Gastrocnemius medialis (tissue), 4 donors: ENCODE data around the gene SLCO3A1. TPM values are rescaled to one million over a fixed set of nuclear protein-coding genes. Genes with fewer than 3 reads are reported as not detected.

ENCODE experiments used
- ATAC-seq, 2 donors: fragments of 150-250 bp; one replicate each; pipeline ENCODE4 v1.9.1; 2016
- DNase-seq, 2 donors: peaks; one replicate each; pipeline ENCODE4 v3.0.0-alpha.2; 2019
- H3K27ac ChIP-seq, 4 donors: fragments of 200-600 bp; sonication (generic); 1 replicate in 1 of 4; 2 replicates in 3 of 4; pipeline ENCODE4 v1.5.1; 2016 to 2018; ENCODE audit warnings: mild to moderate bottlenecking in 2 of 4, moderate library complexity in 1 of 4
- H3K27me3 ChIP-seq, 3 donors: fragments of 200-600 bp; sonication (generic) in 2 of 3; 1 replicate in 1 of 3; 2 replicates in 2 of 3; pipeline versions ENCODE4 v1.5.1 to v1.6.0; 2016 to 2019; ENCODE audit warnings: mild to moderate bottlenecking in 1 of 3, moderate library complexity in 1 of 3
- H3K36me3 ChIP-seq, 2 donors: fragments of 200-600 bp; sonication (generic) in 1 of 2; one replicate each; pipeline ENCODE4 v1.5.1; 2017 to 2018
- H3K4me1 ChIP-seq, 2 donors: fragments of 200-600 bp; sonication (generic) in 1 of 2; one replicate each; pipeline ENCODE4 v1.5.1; 2016 to 2017; ENCODE audit warnings: mild to moderate bottlenecking in 2 of 2
- H3K4me3 ChIP-seq, 4 donors: fragments of 200-600 bp; sonication (generic) in 3 of 4; 1 replicate in 1 of 4; 2 replicates in 3 of 4; pipeline ENCODE4 v1.5.1; 2016 to 2019; ENCODE audit warnings: mild to moderate bottlenecking in 2 of 4
- H3K9me3 ChIP-seq, 3 donors: fragments of 200-600 bp; sonication (generic) in 2 of 3; 1 replicate in 1 of 3; 2 replicates in 2 of 3; pipeline ENCODE4 v1.5.1; 2016 to 2019
- POLR2A ChIP-seq, 2 donors: fragments of 450-650 bp; IDR thresholded peaks; one replicate each; pipeline ENCODE4 v1.6.1; 2017; ENCODE audit warnings: antibody characterized with exemption in 2 of 2, mild to moderate bottlenecking in 2 of 2, moderate library complexity in 2 of 2
- in situ Hi-C, 4 donors: fragments of 200-750 bp; cut with MboI; loops; one replicate each; pipeline versions ENCODE4 v1.15.0 to v1.8.0; 2017; ENCODE audit warnings: low sequenced_read_pairs in 4 of 4
- intact Hi-C: fragments of 100-400 bp; cut with DNase I; formaldehyde crosslinking; loops from one replicate; pipeline ENCODE4 v1.15.1; 2023; ENCODE audit warnings: low total_unique reads
- total RNA-seq, 4 donors: library from RNA; depleted of rRNA; stranded (reverse); fragments of >200 nt; gene quantifications; one replicate each; pipeline versions ENCODE4 v1.1.0 to v1.2.3, GENCODE V29; 2016
- TF ChIP-seq, protein P1 (sequence below), 5 experiments: fragments of 450-650 bp in 3 of 5; fragments of 200-600 bp in 2 of 5; sonication (generic) in 2 of 5; IDR thresholded peaks in 4 of 5; conservative IDR thresholded peaks in 1 of 5; 1 replicate in 4 of 5; 2 replicates in 1 of 5; pipeline ENCODE4 v1.5.1; 2016 to 2019; ENCODE audit warnings: antibody characterized with exemption in 5 of 5, mild to moderate bottlenecking in 3 of 5, moderate library complexity in 3 of 5

SLCO3A1 gene
- 1 to 10 TPM; 1.3 to 3.6 (median 3.0) TPM for total RNA-seq

DNA sequence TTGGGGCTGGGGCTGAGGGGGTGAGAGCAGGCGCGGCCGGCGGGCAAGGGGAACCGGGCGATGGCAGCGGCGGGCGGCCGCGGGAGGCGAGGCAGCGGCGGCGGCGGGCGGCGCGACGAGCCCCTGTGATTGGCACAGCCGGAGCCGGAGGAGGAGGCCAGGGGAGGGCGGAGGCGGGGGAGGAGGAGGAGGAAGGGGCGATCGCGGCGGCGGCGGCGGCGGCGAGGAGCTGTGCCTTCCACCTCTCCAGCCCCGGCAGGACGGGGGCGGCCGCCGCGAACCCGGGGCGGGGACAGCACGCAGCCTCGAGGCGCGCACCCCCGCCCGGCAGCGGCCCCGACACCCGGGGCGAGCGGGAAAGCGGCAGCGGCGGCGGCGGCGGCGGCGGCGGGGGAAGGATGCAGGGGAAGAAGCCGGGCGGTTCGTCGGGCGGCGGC is at the start of gene SLCO3A1:
SLCO3A1 (plus strand) TSS at position 198 of the 437 bp plus-strand sequence.
- Histone ChIP-seq H3K4me1 (peaks cover 11 to 22% of the 10 kb centered on the region in 2 donors), H3K36me3 (no peaks in the 10 kb centered on the region), H3K9me3 (no peaks in the 10 kb centered on the region), H3K4me3 (peak within 1 kb of the TSS; percentile 56 to 84 (median 72)), H3K27me3 (no peaks in the 10 kb centered on the region), H3K27ac (peak within 1 kb of the TSS; percentile 78 to 89 (median 86))
- in situ Hi-C loops, result no loop called here
- DNase-seq, result peak; percentile 37 to 44
- intact Hi-C loops, result loop anchor here (1.0 to 5.0 kb wide), 5 partner anchors 89 to 229 kb away; no protein-coding TSS in a partner anchor
- peak; percentile 56 to 62 for ATAC-seq
- peak; percentile 15 to 35 for TF ChIP-seq POLR2A (IDR thresholded peaks at IDR 0.05)
- TF ChIP-seq, protein P1, sequence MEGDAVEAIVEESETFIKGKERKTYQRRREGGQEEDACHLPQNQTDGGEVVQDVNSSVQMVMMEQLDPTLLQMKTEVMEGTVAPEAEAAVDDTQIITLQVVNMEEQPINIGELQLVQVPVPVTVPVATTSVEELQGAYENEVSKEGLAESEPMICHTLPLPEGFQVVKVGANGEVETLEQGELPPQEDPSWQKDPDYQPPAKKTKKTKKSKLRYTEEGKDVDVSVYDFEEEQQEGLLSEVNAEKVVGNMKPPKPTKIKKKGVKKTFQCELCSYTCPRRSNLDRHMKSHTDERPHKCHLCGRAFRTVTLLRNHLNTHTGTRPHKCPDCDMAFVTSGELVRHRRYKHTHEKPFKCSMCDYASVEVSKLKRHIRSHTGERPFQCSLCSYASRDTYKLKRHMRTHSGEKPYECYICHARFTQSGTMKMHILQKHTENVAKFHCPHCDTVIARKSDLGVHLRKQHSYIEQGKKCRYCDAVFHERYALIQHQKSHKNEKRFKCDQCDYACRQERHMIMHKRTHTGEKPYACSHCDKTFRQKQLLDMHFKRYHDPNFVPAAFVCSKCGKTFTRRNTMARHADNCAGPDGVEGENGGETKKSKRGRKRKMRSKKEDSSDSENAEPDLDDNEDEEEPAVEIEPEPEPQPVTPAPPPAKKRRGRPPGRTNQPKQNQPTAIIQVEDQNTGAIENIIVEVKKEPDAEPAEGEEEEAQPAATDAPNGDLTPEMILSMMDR (IDR thresholded peaks at IDR 0.05 in 4 of 5, conservative IDR thresholded peaks at IDR 0.05 in 1 of 5), result no peak

DNA sequence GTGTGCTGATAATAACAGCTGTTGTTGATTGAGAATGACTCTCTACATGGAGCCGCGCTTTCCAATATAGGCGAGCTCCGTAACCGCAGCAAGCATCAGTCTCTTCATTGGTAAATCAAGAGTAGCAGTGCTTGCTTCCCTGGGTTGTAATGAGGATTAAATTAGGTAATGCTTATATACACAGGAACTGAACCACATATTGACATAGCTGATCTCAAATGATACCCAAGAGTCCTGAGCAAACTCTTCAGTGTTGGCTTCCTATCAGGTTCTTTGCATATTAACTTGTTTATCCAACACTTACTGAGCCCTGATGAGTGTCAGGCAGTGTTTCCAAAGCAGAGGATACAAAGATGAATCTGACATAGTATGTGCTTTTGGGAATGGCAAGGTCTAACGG is 46.4 kb upstream of the SLCO3A1 start:
- Histone ChIP-seq H3K27ac (no peak overlapping the region), H3K36me3 (no peaks in the 10 kb centered on the region), H3K4me3 (no peak overlapping the region), H3K27me3 (no peaks in the 10 kb centered on the region), H3K9me3 (no peaks in the 10 kb centered on the region), H3K4me1 (no peaks in the 10 kb centered on the region)
- ATAC-seq (no peak), DNase-seq (no peak)
- intact Hi-C loops (no loop called here), in situ Hi-C loops (no loop called here)
- no peak for TF ChIP-seq POLR2A (IDR thresholded peaks at IDR 0.05)
- TF ChIP-seq, protein P1 (IDR thresholded peaks at IDR 0.05 in 4 of 5, conservative IDR thresholded peaks at IDR 0.05 in 1 of 5), result no peak

GRCh38 chr15:91813924-91814323 is 39.6 kb upstream of the SLCO3A1 start:
- Histone ChIP-seq H3K9me3 (no peaks in the 10 kb centered on the region), H3K27ac (no peak overlapping the region), H3K4me3 (no peak overlapping the region), H3K36me3 (no peaks in the 10 kb centered on the region), H3K4me1 (no peaks in the 10 kb centered on the region), H3K27me3 (no peaks in the 10 kb centered on the region)
- DNase-seq (no peak), ATAC-seq (no peak)
- in situ Hi-C loops (no loop called here), intact Hi-C loops (no loop called here)
- TF ChIP-seq POLR2A (IDR thresholded peaks at IDR 0.05), result no peak
- TF ChIP-seq, protein P1 (IDR thresholded peaks at IDR 0.05 in 4 of 5, conservative IDR thresholded peaks at IDR 0.05 in 1 of 5), result no peak

GRCh38 chr15:91816942-91817341 is 36.6 kb upstream of the SLCO3A1 start:
- TF ChIP-seq, protein P1 (IDR thresholded peaks at IDR 0.05 in 4 of 5, conservative IDR thresholded peaks at IDR 0.05 in 1 of 5), result no peak
- TF ChIP-seq POLR2A (IDR thresholded peaks at IDR 0.05), result no peak
- Histone ChIP-seq H3K9me3 (no peaks in the 10 kb centered on the region), H3K4me3 (no peak overlapping the region), H3K4me1 (no peaks in the 10 kb centered on the region), H3K36me3 (no peaks in the 10 kb centered on the region), H3K27me3 (no peaks in the 10 kb centered on the region), H3K27ac (no peak overlapping the region)
- intact Hi-C loops (no loop called here), in situ Hi-C loops (no loop called here)
- ATAC-seq, result no peak
- no peak for DNase-seq

DNA sequence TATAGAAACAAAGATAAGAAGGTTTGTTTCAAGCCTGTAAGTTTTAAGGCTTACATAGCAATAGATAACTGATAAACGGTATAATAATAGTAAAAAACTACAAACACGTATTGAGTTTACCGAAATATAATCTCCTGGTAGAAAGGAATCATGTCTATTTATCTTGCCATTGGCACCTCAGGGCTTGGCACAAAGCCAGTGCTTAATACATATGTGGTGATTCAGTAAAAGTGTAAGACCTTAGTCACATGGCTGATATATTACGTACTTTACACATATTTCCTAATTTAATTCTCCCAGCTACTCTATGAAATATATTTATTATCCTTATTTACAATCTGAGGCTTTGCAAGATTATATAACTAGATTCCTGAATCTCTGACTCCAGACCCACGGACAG is 32.0 kb upstream of the SLCO3A1 start:
- TF ChIP-seq, protein P1 (IDR thresholded peaks at IDR 0.05 in 4 of 5, conservative IDR thresholded peaks at IDR 0.05 in 1 of 5), result no peak
- no peak for TF ChIP-seq POLR2A (IDR thresholded peaks at IDR 0.05)
- intact Hi-C loops, result no loop called here
- no peaks in the 10 kb centered on the region for H3K9me3 ChIP-seq
- in situ Hi-C loops, result no loop called here
- no peaks in the 10 kb centered on the region for H3K36me3 ChIP-seq
- no peak for ATAC-seq
- no peak overlapping the region for H3K4me3 ChIP-seq
- no peak for DNase-seq
- H3K27ac ChIP-seq, result no peak overlapping the region
- no peaks in the 10 kb centered on the region for H3K27me3 ChIP-seq
- no peaks in the 10 kb centered on the region for H3K4me1 ChIP-seq
